Measurements from ENCODE around the gene PEDS1. TPM values are rescaled to one million over a fixed set of nuclear protein-coding genes. Genes with fewer than 3 reads are reported as not detected.

The PEDS1 gene
- total and polyA plus RNA-seq, 2 of the 13 experiments (the other 11 are each of a cell fraction or from before 2014, with no cell fraction given) = 30.5 to 93.9 TPM

- TF ChIP-seq, protein P1, sequence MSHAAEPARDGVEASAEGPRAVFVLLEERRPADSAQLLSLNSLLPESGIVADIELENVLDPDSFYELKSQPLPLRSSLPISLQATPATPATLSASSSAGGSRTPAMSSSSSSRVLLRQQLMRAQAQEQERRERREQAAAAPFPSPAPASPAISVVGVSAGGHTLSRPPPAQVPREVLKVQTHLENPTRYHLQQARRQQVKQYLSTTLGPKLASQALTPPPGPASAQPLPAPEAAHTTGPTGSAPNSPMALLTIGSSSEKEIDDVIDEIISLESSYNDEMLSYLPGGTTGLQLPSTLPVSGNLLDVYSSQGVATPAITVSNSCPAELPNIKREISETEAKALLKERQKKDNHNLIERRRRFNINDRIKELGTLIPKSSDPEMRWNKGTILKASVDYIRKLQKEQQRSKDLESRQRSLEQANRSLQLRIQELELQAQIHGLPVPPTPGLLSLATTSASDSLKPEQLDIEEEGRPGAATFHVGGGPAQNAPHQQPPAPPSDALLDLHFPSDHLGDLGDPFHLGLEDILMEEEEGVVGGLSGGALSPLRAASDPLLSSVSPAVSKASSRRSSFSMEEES (CRISPR knock-in tag; IDR thresholded peaks at IDR 0.05) = 0 out of 2 replicates have a peak, but pooled peaks have one; percentile 37
- TF ChIP-seq ELF1 (CRISPR knock-in tag; IDR thresholded peaks at IDR 0.05) = no peak
- TF ChIP-seq ZMYM2 (CRISPR knock-in tag; IDR thresholded peaks at IDR 0.05) = peak; percentile 74; the same call in 1 of the 2 replicates
- TF ChIP-seq KMT2A (CRISPR knock-in tag; IDR thresholded peaks at IDR 0.05) = peak; percentile 60; the same call in 1 of the 2 replicates
- no peak for TF ChIP-seq DR1 (CRISPR knock-in tag; IDR thresholded peaks at IDR 0.05)
- TF ChIP-seq, protein P2, sequence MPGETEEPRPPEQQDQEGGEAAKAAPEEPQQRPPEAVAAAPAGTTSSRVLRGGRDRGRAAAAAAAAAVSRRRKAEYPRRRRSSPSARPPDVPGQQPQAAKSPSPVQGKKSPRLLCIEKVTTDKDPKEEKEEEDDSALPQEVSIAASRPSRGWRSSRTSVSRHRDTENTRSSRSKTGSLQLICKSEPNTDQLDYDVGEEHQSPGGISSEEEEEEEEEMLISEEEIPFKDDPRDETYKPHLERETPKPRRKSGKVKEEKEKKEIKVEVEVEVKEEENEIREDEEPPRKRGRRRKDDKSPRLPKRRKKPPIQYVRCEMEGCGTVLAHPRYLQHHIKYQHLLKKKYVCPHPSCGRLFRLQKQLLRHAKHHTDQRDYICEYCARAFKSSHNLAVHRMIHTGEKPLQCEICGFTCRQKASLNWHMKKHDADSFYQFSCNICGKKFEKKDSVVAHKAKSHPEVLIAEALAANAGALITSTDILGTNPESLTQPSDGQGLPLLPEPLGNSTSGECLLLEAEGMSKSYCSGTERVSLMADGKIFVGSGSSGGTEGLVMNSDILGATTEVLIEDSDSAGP (CRISPR knock-in tag; IDR thresholded peaks at IDR 0.05; ENCODE audit: borderline replicate concordance) = 0 out of 2 replicates have a peak, but pooled peaks have one; percentile 20
- peak; percentile 27; the same call in 1 of the 2 replicates for TF ChIP-seq CBX5 (CRISPR knock-in tag; IDR thresholded peaks at IDR 0.05; ENCODE audit: borderline replicate concordance)
- TF ChIP-seq, protein P3, sequence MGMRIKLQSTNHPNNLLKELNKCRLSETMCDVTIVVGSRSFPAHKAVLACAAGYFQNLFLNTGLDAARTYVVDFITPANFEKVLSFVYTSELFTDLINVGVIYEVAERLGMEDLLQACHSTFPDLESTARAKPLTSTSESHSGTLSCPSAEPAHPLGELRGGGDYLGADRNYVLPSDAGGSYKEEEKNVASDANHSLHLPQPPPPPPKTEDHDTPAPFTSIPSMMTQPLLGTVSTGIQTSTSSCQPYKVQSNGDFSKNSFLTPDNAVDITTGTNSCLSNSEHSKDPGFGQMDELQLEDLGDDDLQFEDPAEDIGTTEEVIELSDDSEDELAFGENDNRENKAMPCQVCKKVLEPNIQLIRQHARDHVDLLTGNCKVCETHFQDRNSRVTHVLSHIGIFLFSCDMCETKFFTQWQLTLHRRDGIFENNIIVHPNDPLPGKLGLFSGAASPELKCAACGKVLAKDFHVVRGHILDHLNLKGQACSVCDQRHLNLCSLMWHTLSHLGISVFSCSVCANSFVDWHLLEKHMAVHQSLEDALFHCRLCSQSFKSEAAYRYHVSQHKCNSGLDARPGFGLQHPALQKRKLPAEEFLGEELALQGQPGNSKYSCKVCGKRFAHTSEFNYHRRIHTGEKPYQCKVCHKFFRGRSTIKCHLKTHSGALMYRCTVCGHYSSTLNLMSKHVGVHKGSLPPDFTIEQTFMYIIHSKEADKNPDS (CRISPR knock-in tag; IDR thresholded peaks at IDR 0.05) = 0 out of 2 replicates have a peak, but pooled peaks have one; percentile 72
- TF ChIP-seq FOXC1 (CRISPR knock-in tag; IDR thresholded peaks at IDR 0.05; ENCODE audit: borderline replicate concordance) = peak; percentile 81
- TF ChIP-seq NCOA1 (CRISPR knock-in tag; IDR thresholded peaks at IDR 0.05) = 0 out of 2 replicates have a peak, but pooled peaks have one; percentile 75
- TF ChIP-seq RCOR2 (CRISPR knock-in tag; IDR thresholded peaks at IDR 0.05) = 0 out of 2 replicates have a peak, but pooled peaks have one; percentile 23
- 0 out of 2 replicates have a peak, but pooled peaks have one; percentile 6 for TF ChIP-seq ZNF136 (CRISPR knock-in tag; IDR thresholded peaks at IDR 0.05; ENCODE audit: low read depth)
- TF ChIP-seq JARID2 (CRISPR knock-in tag; IDR thresholded peaks at IDR 0.05; ENCODE audit: insufficient replicate concordance) = peak; percentile 43
- TF ChIP-seq E2F1 (CRISPR knock-in tag; IDR thresholded peaks at IDR 0.05) = no peak
- peak; percentile 69 for TF ChIP-seq IRF2 (CRISPR knock-in tag; IDR thresholded peaks at IDR 0.05)
- peak; percentile 90 for TF ChIP-seq ZNF619 (CRISPR knock-in tag; IDR thresholded peaks at IDR 0.05)
- 0 out of 2 replicates have a peak, but pooled peaks have one; percentile 3 for TF ChIP-seq PITX1 (CRISPR knock-in tag; IDR thresholded peaks at IDR 0.05)
- peak; percentile 34; the same call in 1 of the 2 replicates for TF ChIP-seq ZNF747 (CRISPR knock-in tag; IDR thresholded peaks at IDR 0.05; ENCODE audit: borderline replicate concordance)
- TF ChIP-seq, protein P4, sequence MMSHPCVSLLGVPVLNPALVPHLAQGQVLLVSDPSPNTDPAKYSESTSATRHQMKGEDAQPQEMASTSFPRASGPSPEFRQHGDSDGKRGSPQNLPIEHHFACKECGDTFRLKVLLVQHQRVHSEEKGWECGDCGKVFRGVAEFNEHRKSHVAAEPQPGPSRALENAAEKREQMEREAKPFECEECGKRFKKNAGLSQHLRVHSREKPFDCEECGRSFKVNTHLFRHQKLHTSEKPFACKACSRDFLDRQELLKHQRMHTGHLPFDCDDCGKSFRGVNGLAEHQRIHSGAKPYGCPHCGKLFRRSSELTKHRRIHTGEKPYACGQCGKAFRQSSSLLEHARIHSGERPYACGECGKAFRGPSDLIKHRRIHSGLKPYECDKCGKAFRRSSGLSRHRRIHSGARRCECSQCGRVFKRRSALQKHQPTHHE (CRISPR knock-in tag; IDR thresholded peaks at IDR 0.05; ENCODE audit: borderline replicate concordance) = no peak
- TF ChIP-seq, protein P5, sequence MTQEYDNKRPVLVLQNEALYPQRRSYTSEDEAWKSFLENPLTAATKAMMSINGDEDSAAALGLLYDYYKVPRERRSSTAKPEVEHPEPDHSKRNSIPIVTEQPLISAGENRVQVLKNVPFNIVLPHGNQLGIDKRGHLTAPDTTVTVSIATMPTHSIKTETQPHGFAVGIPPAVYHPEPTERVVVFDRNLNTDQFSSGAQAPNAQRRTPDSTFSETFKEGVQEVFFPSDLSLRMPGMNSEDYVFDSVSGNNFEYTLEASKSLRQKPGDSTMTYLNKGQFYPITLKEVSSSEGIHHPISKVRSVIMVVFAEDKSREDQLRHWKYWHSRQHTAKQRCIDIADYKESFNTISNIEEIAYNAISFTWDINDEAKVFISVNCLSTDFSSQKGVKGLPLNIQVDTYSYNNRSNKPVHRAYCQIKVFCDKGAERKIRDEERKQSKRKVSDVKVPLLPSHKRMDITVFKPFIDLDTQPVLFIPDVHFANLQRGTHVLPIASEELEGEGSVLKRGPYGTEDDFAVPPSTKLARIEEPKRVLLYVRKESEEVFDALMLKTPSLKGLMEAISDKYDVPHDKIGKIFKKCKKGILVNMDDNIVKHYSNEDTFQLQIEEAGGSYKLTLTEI (CRISPR knock-in tag; conservative IDR thresholded peaks at IDR 0.05) = no peak
Observed at GRCh38 chr20:50169329-50169823, 15.9 kb upstream of the PEDS1 start (continued).

Data from HepG2 (cell line).